ENCODE results near the gene CCDC51. TPM values are rescaled to one million over a fixed set of nuclear protein-coding genes. Genes with fewer than 3 reads are reported as not detected.

The CCDC51 gene
- total RNA-seq, 1 donor: 15.6 TPM

DNA sequence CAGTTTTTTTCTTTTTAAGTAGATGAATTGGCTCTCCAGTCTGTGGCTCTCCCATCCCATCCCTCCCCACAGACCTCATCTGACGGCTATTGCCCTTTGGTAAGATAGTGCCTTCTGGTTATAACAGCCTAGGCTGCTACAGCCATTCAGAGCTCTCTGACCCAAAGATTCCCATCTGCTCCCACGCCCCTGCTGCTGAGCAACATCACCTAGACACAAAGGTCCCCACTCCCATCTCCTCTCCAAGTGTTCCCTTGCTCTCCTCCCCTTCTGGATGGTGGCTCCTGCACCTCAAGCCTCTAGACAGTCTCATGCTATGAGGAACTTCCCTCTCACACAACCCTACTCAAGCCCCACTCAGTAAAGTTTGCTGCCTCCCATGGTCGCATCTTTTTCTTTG is 44.2 kb downstream of the CCDC51 start:
- DNase-seq (ENCODE audit: low read depth in 2 of 3, low spot score in 2 of 3): no peak

DNA sequence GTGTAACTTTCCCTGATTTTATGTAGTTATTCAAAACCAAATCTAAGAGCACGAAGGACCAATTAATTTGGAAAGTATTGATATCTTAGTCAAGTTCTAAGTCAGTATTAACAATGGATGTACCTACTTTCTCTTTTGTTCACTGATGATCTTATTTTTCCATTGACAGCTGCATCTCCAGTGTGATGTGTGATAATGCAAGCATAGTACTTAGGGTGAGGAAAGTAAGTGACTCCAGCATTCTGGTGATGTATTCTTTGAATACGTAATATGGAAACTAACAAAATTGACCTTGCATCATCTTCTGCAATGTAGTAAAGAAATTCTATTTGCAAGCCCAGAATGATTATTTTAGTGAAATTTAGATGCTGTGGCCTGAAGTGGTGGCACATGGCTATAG is 45.5 kb downstream of the CCDC51 start:
- DNase-seq (ENCODE audit: low read depth in 2 of 3, low spot score in 2 of 3): no peak

DNA sequence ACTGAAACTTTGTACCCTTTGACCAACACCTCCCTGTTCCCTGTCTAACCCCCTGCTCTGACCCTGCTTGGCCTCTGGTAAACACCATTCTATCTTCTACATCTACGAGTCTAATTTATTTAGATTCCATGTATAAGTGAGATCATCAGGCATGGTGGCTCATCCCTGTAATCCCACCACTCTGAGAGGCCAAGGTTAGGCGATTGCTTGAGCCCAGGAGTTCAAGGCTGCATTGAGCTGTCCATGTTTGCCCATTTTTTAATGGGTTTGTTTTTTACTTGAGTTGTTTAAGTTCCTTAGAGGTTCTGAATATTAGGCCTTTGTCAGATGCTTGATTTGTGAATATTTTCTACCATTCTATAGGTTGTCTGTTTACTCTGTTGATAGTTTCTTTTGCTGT is 51.0 kb downstream of the CCDC51 start:
- DNase-seq (ENCODE audit: low read depth in 2 of 3, low spot score in 2 of 3): no peak

DNA sequence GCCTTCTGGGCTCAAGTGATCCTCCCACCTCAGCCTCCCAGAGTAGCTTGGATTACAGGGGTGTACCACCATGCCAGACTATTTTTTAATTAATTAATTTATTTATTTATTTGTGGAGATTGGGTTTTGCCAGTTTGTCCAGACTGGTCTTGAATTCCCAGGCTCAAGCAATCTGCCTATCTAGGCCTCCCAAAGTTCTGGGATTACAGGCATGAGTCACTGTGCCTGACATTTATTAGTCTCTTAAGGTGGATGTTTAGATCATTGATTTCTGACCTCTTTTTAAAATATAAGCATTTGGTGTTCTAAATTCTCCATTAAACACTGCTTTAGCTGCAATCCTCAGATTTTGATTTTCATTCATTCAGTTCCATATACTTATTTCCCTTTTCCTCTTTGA is 52.3 kb downstream of the CCDC51 start:
- no peak for DNase-seq (ENCODE audit: low read depth in 2 of 3, low spot score in 2 of 3)

Other genes with a start within 250 kb of the CCDC51 start
- not detected for gene CAMP, start 216.6 kb downstream of the CCDC51 start, total RNA-seq
- 8.1 TPM for gene ZNF589, start 199.0 kb downstream of the CCDC51 start, total RNA-seq
- 34.2 TPM for gene NME6, start 138.8 kb downstream of the CCDC51 start, total RNA-seq
- gene SPINK8, start 106.5 kb downstream of the CCDC51 start, total RNA-seq: not detected
- gene FBXW12, start 67.9 kb downstream of the CCDC51 start, total RNA-seq: under 0.01 TPM
- 20.7 TPM for gene PLXNB1, start 10.0 kb downstream of the CCDC51 start, total RNA-seq
- 25.0 TPM for gene TMA7, start 138 bp upstream of the CCDC51 start, total RNA-seq
- 12.9 TPM for gene ATRIP, start 6.6 kb upstream of the CCDC51 start, total RNA-seq
- gene SHISA5, start 64.1 kb upstream of the CCDC51 start, total RNA-seq: 232 TPM
- gene PFKFB4, start 116.7 kb upstream of the CCDC51 start, total RNA-seq: 10.8 TPM
- under 0.01 TPM for gene UCN2, start 123.7 kb upstream of the CCDC51 start, total RNA-seq
- gene COL7A1, start 155.2 kb upstream of the CCDC51 start, total RNA-seq: 0.27 TPM
- gene UQCRC1, start 169.5 kb upstream of the CCDC51 start, total RNA-seq: 397 TPM
- gene TMEM89, start 181.7 kb upstream of the CCDC51 start, total RNA-seq: not detected
- 20.2 TPM for gene SLC26A6, start 195.3 kb upstream of the CCDC51 start, total RNA-seq
- gene CELSR3, start 222.8 kb upstream of the CCDC51 start, total RNA-seq: 3.2 TPM
- gene NCKIPSD, start 245.8 kb upstream of the CCDC51 start, total RNA-seq: 22.1 TPM